GM18520 (cell line): ENCODE measurements around the gene CATSPERZ.

Experiments used
- ATAC-seq: cut with Tn5 transposase; IDR thresholded peaks from one replicate; pipeline ENCODE4 v1.9.1; 2021; ENCODE audit not compliant: unreplicated experiment

Gene CATSPERZ

DNA sequence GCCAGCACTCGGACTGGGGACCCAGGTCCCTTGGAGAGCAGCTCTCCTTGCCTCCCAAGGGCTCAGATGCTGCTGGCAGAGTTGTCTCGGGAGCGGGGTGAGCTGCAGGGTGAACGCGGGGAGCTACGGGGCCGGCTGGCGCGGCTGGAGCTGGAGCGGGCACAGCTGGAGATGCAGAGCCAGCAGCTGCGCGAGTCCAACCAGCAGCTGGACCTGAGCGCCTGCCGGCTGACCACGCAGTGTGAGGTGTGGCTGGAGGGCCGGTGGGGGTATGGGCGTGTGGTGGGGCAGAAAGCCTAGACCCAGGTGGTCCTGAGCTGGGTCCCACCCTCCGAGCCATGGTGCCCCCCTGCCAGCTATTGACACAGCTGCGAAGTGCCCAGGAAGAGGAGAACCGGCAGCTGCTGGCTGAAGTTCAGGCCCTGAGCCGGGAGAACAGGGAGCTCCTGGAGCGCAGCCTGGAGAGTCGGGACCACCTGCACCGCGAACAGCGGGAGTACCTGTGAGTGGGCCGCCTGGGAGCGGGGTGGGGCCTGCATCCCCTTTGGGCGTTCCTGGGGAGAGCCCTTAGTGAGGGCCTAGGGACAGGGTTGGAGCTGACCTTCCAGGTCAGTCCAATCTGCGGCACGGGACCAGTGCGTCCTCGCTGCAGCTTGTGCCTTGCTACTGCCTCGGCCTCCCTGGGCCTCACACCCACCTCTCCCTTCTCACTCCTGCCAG lies 53.0 kb downstream of the CATSPERZ start:
- no peak for ATAC-seq

DNA sequence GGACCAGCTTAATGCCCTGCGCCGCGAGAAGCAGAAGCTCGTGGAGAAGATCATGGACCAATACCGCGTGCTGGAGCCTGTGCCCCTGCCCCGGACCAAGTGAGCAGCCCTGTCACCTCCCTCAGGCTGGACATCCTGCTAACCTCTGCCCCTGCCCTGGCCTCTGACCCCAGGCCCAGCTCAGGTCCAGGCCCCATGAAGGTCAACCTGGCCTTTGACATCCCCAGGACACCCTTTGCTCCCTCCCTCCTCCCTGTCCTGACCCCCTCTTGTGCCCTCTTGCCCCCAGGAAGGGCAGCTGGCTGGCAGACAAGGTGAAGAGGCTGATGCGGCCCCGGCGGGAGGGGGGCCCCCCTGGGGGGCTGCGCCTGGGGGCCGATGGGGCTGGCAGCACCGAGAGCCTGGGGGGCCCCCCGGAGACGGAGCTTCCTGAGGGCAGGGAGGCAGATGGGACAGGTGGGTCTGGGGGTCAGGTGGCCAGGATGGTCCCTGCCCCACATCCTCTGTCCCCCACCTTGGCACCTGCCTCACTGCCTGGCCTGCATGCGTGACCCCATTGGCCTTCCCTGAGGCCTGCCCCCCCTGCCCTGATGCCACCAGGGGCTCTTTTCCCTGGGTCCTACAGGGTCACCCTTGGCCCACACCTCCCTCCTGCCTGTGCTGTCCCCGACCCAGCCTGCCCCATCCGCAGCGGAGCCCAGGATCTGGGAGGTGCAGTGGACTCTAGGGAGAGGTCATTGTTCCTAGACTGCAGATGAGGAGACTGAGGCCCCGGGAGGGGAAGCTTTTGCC lies 53.8 kb downstream of the CATSPERZ start:
- ATAC-seq: no peak
